ENCODE results near the gene ASB16.

ASB16 gene

DNA sequence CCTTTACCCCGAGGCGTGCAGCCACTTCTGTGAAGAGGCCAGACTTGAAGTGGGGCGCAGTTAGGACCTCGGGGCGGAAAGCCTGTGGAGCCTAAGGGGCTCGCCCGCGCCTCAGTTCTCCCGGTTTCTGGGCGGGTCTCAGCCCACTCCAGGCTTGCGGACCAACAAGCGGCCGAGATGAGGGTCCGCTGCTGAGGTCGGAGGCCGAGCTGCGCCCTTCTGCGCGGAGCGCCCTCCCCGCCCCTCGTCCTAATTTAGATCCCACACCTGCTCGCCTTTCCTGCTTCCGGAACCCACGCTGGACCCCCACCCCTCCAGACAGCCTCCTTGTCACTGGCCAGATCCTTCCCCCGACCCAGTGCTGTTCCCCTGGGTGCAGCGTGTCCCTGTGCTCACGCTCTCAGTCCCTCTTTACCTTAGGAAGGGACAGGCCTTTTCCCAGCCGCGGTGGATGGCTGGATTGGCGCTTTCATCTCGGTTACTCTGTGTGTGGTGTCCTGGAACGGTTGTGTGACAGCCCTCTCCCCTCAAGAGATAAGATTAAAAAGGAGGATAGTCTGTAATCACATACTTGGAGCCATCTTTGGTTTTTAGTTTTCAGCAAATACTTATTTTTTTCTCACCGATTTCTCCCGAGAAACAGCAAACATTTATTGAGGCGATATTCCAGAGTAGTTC lies 30.1 kb downstream of the ASB16 start:
- Histone ChIP-seq H3K27ac (ENCODE audit: insufficient read depth, low read depth, low read length, poor library complexity, severe bottlenecking) (peak overlapping the region; percentile 85), H3K27me3 (ENCODE audit: control insufficient read depth, insufficient read depth, low read length, poor library complexity, severe bottlenecking) (no peaks in the 10 kb centered on the region), H3K36me3 (ENCODE audit: control insufficient read depth, insufficient read depth, low read length) (peaks cover 9% of the 10 kb centered on the region), H3K4me1 (ENCODE audit: control insufficient read depth, insufficient read depth, low read length) (peaks cover 5% of the 10 kb centered on the region), H3K4me3 (ENCODE audit: insufficient read depth, low read depth, low read length) (peak overlapping the region; percentile 73), H3K9me3 (ENCODE audit: control insufficient read depth, low read length) (no peaks in the 10 kb centered on the region)
- 9% methylated on average over 36 of the region's 36 CpGs for WGBS, 2 experiments

DNA sequence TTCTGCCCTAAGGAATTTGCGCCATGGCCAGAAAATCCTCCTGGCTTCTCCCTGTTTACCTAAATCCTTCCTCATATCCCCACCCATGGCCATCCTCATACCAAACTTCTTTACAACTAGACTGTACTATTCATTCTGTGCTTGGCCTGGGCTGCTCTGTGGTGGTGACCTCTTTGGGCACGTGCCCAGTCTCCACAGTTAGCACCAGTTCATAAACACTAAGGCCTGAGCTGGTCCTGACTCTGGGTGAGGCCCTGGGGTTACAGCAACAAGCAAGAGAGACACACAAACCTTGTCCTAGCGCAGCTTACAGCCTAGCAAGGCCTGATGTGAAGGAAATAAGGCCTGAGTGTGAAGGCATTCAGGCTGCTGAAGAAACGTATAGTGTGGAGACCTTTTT lies 32.3 kb downstream of the ASB16 start:
- Histone ChIP-seq H3K36me3 (ENCODE audit: control insufficient read depth, insufficient read depth, low read length) (no peaks in the 10 kb centered on the region), H3K4me3 (ENCODE audit: insufficient read depth, low read depth, low read length) (no peak overlapping the region), H3K9me3 (ENCODE audit: control insufficient read depth, low read length) (no peaks in the 10 kb centered on the region), H3K27ac (ENCODE audit: insufficient read depth, low read depth, low read length, poor library complexity, severe bottlenecking) (no peak overlapping the region), H3K4me1 (ENCODE audit: control insufficient read depth, insufficient read depth, low read length) (peaks cover 5% of the 10 kb centered on the region), H3K27me3 (ENCODE audit: control insufficient read depth, insufficient read depth, low read length, poor library complexity, severe bottlenecking) (no peaks in the 10 kb centered on the region)
- 90% methylated on average over 4 of the region's 4 CpGs for WGBS, 2 experiments

DNA sequence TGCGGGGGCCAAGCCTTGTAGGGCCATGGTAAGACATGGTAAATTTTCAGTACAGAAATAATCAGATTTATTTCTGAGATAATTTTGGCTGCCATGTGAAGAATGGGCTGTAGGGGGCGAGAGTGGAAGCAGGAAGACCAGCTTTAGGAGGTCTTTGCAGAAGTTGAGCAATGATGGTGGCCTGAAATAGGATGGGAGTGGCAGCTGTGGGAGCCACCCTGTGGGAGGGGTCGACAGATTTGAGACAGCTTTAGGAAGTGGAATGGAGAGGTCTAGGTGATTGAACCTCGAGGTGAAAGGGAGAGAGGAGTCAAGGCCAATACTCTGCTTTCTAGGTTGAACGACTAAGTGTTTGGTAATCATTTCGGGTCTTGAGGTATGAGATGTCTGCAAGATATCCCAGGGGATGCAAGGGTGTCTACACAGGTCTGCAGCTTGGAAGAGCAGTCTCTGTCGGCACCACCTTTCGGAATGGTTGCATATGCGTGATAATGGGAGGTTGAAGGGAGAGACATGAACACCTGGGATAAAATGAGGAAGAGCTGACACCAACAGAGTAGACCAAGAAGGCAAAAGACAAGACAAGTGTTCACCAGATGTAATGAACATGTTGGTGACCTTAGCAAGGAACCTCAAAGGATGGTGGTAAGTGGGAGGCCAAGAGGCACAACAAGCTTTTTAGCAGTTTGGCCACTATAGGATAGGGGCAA lies 33.4 kb downstream of the ASB16 start:
- Histone ChIP-seq H3K36me3 (ENCODE audit: control insufficient read depth, insufficient read depth, low read length) (peaks cover 10% of the 10 kb centered on the region), H3K4me1 (ENCODE audit: control insufficient read depth, insufficient read depth, low read length) (no peaks in the 10 kb centered on the region), H3K4me3 (ENCODE audit: insufficient read depth, low read depth, low read length) (no peak overlapping the region), H3K9me3 (ENCODE audit: control insufficient read depth, low read length) (no peaks in the 10 kb centered on the region), H3K27me3 (ENCODE audit: control insufficient read depth, insufficient read depth, low read length, poor library complexity, severe bottlenecking) (no peaks in the 10 kb centered on the region), H3K27ac (ENCODE audit: insufficient read depth, low read depth, low read length, poor library complexity, severe bottlenecking) (no peak overlapping the region)
- WGBS, 2 experiments, result 60 to 61% methylated on average over 9 of the region's 9 CpGs

DNA sequence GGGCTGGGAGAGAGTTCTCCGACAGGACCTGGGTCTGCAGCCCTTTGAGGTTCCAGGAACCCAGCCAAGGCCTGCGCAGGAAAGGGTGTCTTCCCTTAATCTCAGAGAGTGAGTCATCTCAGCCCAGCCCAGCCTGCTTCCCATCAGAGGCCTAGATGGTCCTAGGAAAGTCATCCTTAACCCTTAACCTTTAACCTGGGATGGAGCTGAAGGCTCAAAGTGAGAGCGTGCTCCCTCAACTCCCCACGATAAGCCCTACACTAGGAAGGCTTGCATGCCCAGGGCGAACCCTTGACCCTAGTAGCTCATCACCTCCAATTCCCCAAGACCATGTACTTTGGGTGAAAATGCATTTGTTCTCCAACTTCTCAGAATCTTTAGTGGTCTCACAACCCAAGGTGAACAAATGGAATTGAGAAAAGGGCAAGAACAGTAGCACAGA lies 34.0 kb downstream of the ASB16 start:
- Histone ChIP-seq H3K36me3 (ENCODE audit: control insufficient read depth, insufficient read depth, low read length) (peaks cover 15% of the 10 kb centered on the region), H3K27ac (ENCODE audit: insufficient read depth, low read depth, low read length, poor library complexity, severe bottlenecking) (no peak overlapping the region), H3K4me1 (ENCODE audit: control insufficient read depth, insufficient read depth, low read length) (no peaks in the 10 kb centered on the region), H3K27me3 (ENCODE audit: control insufficient read depth, insufficient read depth, low read length, poor library complexity, severe bottlenecking) (no peaks in the 10 kb centered on the region), H3K9me3 (ENCODE audit: control insufficient read depth, low read length) (no peaks in the 10 kb centered on the region), H3K4me3 (ENCODE audit: insufficient read depth, low read depth, low read length) (no peak overlapping the region)
- 92 to 93% methylated on average over 5 of the region's 5 CpGs for WGBS, 2 experiments

DNA sequence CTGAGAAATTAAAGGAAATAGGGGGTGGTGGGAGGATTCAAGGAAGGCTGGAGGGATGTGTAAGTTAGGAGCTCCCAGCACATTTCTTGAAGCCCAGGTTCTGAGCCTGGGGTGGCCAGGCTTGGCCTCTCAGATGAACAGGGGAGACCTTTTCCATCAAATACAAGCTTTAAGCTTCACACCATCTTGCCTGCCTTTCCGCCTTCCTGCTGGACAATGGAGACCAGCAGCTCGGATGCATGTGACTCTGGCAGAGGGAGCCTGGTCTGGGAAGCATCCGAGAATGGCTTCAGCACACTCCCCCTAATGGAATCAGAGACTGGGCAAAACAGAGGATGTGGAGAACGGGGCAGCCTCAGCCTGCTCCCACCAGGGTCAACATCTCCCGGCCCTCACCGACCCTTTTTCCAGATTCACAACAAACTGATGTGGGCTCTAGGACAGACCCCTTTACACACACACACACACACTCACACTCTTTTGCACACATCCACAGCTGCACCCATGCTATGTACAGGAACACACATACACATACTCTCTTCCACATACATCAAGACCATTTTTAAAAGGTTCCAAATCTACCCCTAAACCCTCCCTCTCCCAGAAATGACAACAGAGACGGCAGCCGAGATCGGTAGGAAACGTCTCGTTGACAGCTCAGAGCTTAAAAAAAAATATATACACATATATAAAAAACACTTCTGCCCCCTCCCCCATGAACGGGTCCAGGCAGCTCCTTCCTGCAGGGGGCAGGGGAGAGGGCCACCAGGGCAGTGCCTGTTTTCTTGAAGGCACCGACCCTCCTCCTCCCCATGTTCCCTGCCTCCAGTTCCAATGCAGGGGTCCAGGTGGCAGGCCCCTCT lies 35.7 kb downstream of the ASB16 start:
- Histone ChIP-seq H3K4me3 (ENCODE audit: insufficient read depth, low read depth, low read length) (no peak overlapping the region), H3K9me3 (ENCODE audit: control insufficient read depth, low read length) (no peaks in the 10 kb centered on the region), H3K36me3 (ENCODE audit: control insufficient read depth, insufficient read depth, low read length) (peaks cover 19% of the 10 kb centered on the region), H3K4me1 (ENCODE audit: control insufficient read depth, insufficient read depth, low read length) (peaks cover 7% of the 10 kb centered on the region), H3K27ac (ENCODE audit: insufficient read depth, low read depth, low read length, poor library complexity, severe bottlenecking) (no peak overlapping the region), H3K27me3 (ENCODE audit: control insufficient read depth, insufficient read depth, low read length, poor library complexity, severe bottlenecking) (no peaks in the 10 kb centered on the region)
- WGBS, 2 experiments, result 84 to 86% methylated on average over 13 of the region's 13 CpGs

DNA sequence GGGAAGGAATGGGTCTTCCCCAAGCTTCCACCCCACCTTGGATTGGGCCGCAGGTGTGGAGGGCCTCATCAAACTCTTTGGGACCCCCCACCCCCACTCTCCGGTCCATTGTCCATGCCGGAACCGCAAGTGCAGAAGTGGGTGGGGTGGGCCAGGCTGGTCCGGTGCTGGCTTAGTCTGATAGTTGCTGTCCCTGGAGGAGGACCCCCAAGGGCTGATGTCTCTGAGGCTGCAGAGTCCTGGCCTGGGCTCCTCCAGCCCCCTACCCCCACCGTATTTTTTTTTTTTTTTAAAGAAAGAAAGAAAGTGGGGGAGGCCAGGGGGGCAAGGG lies 36.3 kb downstream of the ASB16 start:
- Histone ChIP-seq H3K9me3 (ENCODE audit: control insufficient read depth, low read length) (no peaks in the 10 kb centered on the region), H3K4me3 (ENCODE audit: insufficient read depth, low read depth, low read length) (no peak overlapping the region), H3K36me3 (ENCODE audit: control insufficient read depth, insufficient read depth, low read length) (peaks cover 24% of the 10 kb centered on the region), H3K27ac (ENCODE audit: insufficient read depth, low read depth, low read length, poor library complexity, severe bottlenecking) (no peak overlapping the region), H3K27me3 (ENCODE audit: control insufficient read depth, insufficient read depth, low read length, poor library complexity, severe bottlenecking) (no peaks in the 10 kb centered on the region), H3K4me1 (ENCODE audit: control insufficient read depth, insufficient read depth, low read length) (peaks cover 7% of the 10 kb centered on the region)
- WGBS, 2 experiments, result 97 to 98% methylated on average over 6 of the region's 6 CpGs

DNA sequence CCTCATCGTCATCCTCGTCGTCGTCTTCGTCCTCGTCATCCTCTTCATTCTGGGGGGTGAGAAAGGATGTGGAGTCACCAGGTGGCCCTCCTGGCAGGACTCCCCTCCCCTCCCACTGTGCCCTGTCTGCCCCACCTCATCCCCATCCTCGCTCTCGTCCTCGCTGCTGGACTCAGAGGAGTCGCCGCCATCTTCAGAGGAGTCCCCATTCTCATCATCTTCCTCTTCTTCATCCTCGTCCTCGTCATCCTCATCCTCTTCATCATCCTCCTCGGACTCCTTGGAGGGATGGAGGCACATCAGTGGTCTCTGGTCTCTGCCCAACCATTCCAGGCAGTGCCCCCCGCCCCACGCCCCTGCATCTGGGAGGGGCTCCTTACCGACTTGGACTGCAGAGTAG lies 36.8 kb downstream of the ASB16 start:
- Histone ChIP-seq H3K9me3 (ENCODE audit: control insufficient read depth, low read length) (no peaks in the 10 kb centered on the region), H3K36me3 (ENCODE audit: control insufficient read depth, insufficient read depth, low read length) (peaks cover 24% of the 10 kb centered on the region)
- 92 to 94% methylated on average over 17 of the region's 17 CpGs for WGBS, 2 experiments

DNA sequence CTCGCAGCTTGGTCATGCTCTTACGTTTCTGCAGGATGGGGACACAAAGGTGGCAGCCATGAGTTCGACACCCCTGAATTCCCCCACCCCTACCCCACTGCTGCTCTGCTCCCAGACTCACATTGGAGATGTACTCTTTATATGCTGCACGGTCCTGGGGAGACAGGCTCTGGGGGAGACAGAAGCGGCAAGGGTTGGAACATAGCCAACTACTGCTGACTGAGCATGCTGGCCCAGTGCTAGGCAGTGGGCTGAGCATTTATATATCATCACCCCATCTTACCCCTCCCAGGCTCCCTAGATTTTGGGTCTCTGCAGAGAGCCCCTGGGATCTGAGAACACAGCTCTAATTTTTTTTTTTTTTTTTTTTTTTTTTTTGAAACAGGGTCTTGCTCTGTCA lies 37.2 kb downstream of the ASB16 start:
- Histone ChIP-seq H3K27me3 (ENCODE audit: control insufficient read depth, insufficient read depth, low read length, poor library complexity, severe bottlenecking) (no peaks in the 10 kb centered on the region), H3K4me3 (ENCODE audit: insufficient read depth, low read depth, low read length) (no peak overlapping the region), H3K27ac (ENCODE audit: insufficient read depth, low read depth, low read length, poor library complexity, severe bottlenecking) (no peak overlapping the region), H3K4me1 (ENCODE audit: control insufficient read depth, insufficient read depth, low read length) (peaks cover 7% of the 10 kb centered on the region), H3K9me3 (ENCODE audit: control insufficient read depth, low read length) (no peaks in the 10 kb centered on the region), H3K36me3 (ENCODE audit: control insufficient read depth, insufficient read depth, low read length) (peaks cover 24% of the 10 kb centered on the region)
- WGBS, 2 experiments, result 92 to 94% methylated on average over 5 of the region's 5 CpGs

More for the DNA sequence above, 36.8 kb downstream of the ASB16 start:
- Histone ChIP-seq H3K27me3 (ENCODE audit: control insufficient read depth, insufficient read depth, low read length, poor library complexity, severe bottlenecking) (no peaks in the 10 kb centered on the region), H3K4me3 (ENCODE audit: insufficient read depth, low read depth, low read length) (no peak overlapping the region), H3K27ac (ENCODE audit: insufficient read depth, low read depth, low read length, poor library complexity, severe bottlenecking) (no peak overlapping the region), H3K4me1 (ENCODE audit: control insufficient read depth, insufficient read depth, low read length) (peaks cover 7% of the 10 kb centered on the region)

DNA sequence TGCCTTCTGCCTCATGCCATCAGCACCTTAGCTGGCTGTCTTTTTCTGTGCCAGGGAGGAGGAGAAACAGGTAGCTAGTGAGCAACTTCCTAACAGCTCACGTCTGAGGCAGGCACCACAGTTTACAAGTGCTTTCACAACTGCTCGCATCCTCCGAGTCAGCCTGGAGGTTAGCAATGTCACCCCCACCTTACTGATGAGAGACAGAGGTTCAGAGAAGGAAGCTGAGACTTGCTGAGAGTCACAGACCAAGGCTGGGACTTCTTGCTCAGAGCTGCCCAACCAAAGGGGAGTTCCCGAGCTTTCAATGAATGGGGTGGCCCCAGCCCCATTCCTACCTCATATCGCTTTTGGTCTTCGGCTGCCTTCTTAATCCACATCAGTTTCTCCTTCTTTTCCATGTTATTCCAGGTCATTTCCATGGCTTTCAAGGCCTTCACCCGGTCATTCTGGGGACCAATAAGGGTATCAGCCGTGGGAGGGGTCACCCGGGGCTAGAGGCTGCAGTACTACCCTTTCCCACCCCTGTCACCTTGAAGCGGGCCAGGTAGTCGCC lies 39.4 kb downstream of the ASB16 start:
- Histone ChIP-seq H3K4me1 (ENCODE audit: control insufficient read depth, insufficient read depth, low read length) (peaks cover 7% of the 10 kb centered on the region), H3K9me3 (ENCODE audit: control insufficient read depth, low read length) (no peaks in the 10 kb centered on the region), H3K36me3 (ENCODE audit: control insufficient read depth, insufficient read depth, low read length) (peaks cover 29% of the 10 kb centered on the region), H3K4me3 (ENCODE audit: insufficient read depth, low read depth, low read length) (no peak overlapping the region), H3K27me3 (ENCODE audit: control insufficient read depth, insufficient read depth, low read length, poor library complexity, severe bottlenecking) (no peaks in the 10 kb centered on the region), H3K27ac (ENCODE audit: insufficient read depth, low read depth, low read length, poor library complexity, severe bottlenecking) (no peak overlapping the region)
- WGBS, 2 experiments, result 88% methylated on average over 11 of the region's 11 CpGs
